Omental fat pad (tissue), 4 donors: ENCODE measurements around the gene OCRL. TPM values are rescaled to one million over a fixed set of nuclear protein-coding genes. Genes with fewer than 3 reads are reported as not detected.

Experiments used
- ATAC-seq: fragments of 150-250 bp; one replicate; pipeline ENCODE4 v1.9.1; 2016; ENCODE audit warnings: mild to moderate bottlenecking, moderate library complexity; ENCODE audit not compliant: low FRiP score
- DNase-seq: peaks from one replicate; pipeline ENCODE4 v3.0.0-alpha.2; 2019; ENCODE audit warnings: low spot score
- small RNA-seq: library from RNA; depleted of rRNA; stranded (forward); fragments of <200 nt; gene quantifications from one replicate; pipeline ENCODE3, GENCODE V24; 2016
- total RNA-seq, 4 donors: library from RNA; depleted of rRNA; stranded (reverse); fragments of >200 nt; gene quantifications; one replicate each; pipeline ENCODE4 v1.1.0, GENCODE V29; 2016
- TF ChIP-seq, protein P1 (sequence below), 3 donors: fragments of 450-650 bp; IDR thresholded peaks; one replicate each; pipeline ENCODE4 v1.5.1; 2016 to 2017; ENCODE audit warnings: antibody characterized with exemption in 3 of 3, mild to moderate bottlenecking in 3 of 3, moderate library complexity in 2 of 3

OCRL gene
- total RNA-seq, 4 donors from 2014 or later, result 12.7 to 21.8 (median 17.8) TPM

DNA sequence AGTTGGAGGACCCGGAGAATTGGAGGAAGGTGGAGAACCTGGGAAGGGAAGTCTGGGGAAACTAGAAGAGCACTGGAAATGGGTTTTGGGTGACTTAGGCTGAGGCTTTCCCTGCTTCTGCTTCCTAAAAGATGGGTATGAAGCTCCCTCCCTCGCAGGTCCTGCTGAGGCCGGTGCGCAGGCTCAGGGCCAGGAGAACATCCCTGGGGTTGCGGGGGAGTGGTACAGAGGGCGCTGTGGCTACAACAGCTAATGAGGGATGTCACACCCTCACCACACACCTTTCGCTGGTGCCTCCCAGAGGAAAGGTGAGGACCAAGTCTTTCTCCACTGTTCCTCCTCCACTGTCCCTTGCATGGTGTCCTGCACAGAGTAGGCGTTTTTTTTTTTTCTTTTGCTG is 98.9 kb downstream of the OCRL start:
- DNase-seq (no peak), ATAC-seq (no peak)
- TF ChIP-seq, protein P1, sequence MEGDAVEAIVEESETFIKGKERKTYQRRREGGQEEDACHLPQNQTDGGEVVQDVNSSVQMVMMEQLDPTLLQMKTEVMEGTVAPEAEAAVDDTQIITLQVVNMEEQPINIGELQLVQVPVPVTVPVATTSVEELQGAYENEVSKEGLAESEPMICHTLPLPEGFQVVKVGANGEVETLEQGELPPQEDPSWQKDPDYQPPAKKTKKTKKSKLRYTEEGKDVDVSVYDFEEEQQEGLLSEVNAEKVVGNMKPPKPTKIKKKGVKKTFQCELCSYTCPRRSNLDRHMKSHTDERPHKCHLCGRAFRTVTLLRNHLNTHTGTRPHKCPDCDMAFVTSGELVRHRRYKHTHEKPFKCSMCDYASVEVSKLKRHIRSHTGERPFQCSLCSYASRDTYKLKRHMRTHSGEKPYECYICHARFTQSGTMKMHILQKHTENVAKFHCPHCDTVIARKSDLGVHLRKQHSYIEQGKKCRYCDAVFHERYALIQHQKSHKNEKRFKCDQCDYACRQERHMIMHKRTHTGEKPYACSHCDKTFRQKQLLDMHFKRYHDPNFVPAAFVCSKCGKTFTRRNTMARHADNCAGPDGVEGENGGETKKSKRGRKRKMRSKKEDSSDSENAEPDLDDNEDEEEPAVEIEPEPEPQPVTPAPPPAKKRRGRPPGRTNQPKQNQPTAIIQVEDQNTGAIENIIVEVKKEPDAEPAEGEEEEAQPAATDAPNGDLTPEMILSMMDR (IDR thresholded peaks at IDR 0.05), result no peak

DNA sequence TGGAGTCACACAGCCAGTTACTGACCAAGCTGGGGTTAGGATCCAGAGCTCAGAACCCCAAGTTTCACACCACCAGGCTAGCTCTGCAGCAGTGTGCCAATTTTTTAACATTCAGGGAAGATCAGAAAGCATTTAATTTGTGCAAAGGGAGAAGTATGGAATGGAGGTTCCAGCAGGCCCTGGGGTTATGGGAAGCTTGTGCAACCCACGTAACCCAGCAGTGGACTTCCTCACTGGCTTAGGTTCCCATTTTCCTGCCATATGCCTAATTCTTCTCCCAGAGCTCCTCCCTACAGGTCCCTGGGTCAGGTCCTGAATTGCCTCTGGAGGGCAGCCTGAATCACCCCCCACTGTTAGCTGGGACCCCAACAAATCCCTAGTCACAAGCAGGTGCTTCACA is 100.7 kb downstream of the OCRL start:
- ATAC-seq (no peak), DNase-seq (no peak)
- TF ChIP-seq, protein P1 (IDR thresholded peaks at IDR 0.05), result no peak

DNA sequence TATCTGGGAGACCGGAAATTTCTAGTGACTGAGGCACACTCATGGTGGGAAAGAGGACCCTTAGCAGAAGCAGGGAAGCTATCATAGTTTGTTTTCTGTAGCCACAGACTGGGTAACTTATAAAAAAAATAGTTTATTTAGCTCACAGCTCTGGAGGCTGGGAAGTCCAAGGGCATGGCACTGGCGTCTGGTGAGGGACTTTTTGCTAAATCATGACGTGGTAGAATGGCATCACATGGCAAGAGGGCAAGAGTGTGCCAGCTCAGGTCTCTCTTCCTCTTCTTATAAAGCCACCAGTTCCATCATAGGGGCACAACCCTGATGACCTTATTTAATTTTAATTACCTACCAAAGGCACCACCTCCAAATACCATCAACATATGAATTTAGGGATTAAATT is 101.4 kb downstream of the OCRL start:
- no peak for ATAC-seq
- DNase-seq, result no peak
- TF ChIP-seq, protein P1 (IDR thresholded peaks at IDR 0.05), result no peak

DNA sequence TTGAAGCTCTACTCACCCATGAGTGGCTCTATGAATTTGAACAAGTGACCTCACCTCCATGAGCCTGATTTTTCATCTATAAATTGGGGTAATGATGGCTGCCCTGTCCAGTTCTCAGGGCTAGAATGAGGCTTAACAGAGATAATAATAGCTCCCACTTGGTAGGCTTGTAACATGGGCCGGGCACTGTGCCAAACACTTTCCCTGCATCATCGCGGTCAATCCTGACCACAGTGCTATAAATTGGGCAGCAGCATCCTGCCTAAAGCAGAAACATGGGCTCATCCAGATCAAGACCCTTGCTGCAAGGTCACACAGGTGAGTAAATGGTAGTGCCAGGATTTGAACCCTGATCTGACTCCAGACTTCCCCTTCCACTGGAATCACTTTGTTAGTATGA is 101.9 kb downstream of the OCRL start:
- ATAC-seq (no peak), DNase-seq (no peak)
- TF ChIP-seq, protein P1 (IDR thresholded peaks at IDR 0.05), result no peak

Small RNA genes lying within 50 kb of the gene (small RNA-seq; reads per million reads assigned to genes)
- gene RF01169, result not detected

Other genes starting within 250 kb of the OCRL start
- gene SMARCA1, start 16.8 kb upstream of the OCRL start, total RNA-seq, result 10 to 100 TPM; 26.0 to 35.4 (median 28.3) TPM
- 1 to 10 TPM in 1 of 4 donors, under 1 TPM in 3; 0.32 to 3.1 (median 0.76) TPM for gene APLN, start 114.7 kb downstream of the OCRL start, total RNA-seq
- 1 to 10 TPM; 2.4 to 7.8 (median 5.3) TPM for gene XPNPEP2, start 198.7 kb downstream of the OCRL start, total RNA-seq
- gene SASH3, start 239.7 kb downstream of the OCRL start, total RNA-seq, result 10 to 100 TPM in 3 of 4 donors, 1 to 10 TPM in 1; 9.4 to 26.7 (median 20.6) TPM